AG09309 (cell line): Measurements from ENCODE around the gene GUCD1.

ENCODE experiments used
- DNase-seq: peaks from one replicate; pipeline ENCODE4 v3.0.0-alpha.2; 2010; ENCODE audit warnings: low read depth
- H3K4me3 ChIP-seq: 2 replicates; pipeline ENCODE4 v1.5.1; 2011; ENCODE audit warnings: mild to moderate bottlenecking, low read depth, low read length, moderate library complexity; ENCODE audit not compliant: control insufficient read depth
- CTCF ChIP-seq: IDR thresholded peaks from 2 replicates; pipeline ENCODE4 v1.5.1; 2011; ENCODE audit warnings: mild to moderate bottlenecking, low read depth, low read length, inconsistent platforms; ENCODE audit not compliant: insufficient read depth, control insufficient read depth; ENCODE audit errors: missing control alignments

Gene GUCD1

DNA sequence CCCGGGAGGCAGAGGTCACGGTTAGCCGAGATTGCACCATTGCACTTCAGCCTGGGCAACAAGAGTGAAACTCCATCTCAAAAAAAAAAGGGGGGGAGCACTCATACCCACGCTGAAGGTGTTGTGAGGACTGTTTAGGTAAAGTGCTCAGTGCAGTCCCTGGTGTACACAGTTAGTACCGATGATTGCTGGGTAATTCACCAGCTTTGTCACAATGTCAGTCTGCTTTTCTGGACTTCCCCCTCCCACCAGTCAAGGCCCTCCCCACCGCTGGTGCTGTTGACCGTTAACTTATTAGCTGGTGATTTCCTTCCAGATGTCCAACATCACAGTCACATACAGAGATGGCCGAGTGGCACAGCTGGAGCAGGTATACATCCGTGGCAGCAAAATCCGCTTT lies 12.7 kb upstream of the GUCD1 start:
- no peak for TF ChIP-seq CTCF
- DNase-seq = no peak
- no peak overlapping the region for H3K4me3 ChIP-seq

GRCh38 chr22:24566899-24567511 lies 12.1 kb upstream of the GUCD1 start:
- no peak for DNase-seq
- H3K4me3 ChIP-seq = no peak overlapping the region
- TF ChIP-seq CTCF = no peak

DNA sequence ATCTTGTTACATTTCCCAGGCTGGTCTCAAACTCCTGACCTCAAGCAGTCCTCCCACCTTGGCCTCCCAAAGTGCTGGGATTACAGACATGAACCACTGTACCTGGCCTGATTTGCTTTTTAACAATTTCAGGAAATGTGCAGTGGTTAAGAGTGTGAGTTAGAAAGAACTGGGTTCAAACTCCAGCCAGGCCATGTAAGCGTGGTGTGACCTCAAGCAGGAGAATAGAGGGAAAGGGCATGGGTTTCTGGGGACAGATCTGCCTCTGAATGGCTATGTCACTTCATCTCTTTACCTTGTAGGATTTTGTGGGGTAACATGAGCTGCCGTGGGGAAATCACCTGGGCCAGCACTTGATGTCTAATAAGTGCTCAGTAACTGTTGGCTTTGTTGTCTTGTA lies 10.1 kb upstream of the GUCD1 start:
- no peak for DNase-seq
- no peak for TF ChIP-seq CTCF
- no peak overlapping the region for H3K4me3 ChIP-seq

DNA sequence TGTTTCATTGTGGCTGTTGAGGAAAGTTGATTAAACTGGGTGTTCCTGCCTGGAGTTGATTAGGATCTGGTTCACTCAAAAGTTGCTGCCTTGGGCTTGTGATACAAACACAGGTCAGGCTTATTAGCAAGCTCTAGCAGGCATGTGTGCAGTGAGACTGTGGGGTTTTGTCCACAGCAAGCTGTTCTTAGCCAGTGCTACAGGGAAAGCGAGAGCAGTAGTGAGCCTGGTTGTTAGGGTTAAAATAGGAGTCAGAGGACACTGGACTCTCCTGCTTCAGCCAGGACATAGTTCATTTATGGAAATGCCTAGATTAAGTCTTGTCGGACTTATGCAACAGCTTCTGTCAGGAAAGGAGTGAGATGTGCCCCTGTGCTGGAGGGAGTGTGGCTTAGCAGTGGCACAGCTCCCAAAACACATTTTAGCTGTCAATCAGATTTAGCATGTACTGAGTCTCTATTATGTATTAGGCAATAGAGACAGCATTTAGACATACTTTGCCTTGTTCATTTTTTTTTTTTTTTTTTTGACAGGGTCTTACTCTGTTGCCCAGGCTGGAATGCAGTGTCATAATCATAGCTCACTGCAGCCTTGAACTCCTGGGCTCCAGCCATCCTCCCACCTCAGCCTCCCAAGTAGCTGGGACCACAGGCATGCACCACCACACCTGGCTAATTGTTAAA lies 9.6 kb upstream of the GUCD1 start:
- DNase-seq = no peak
- TF ChIP-seq CTCF = no peak
- H3K4me3 ChIP-seq = no peak overlapping the region

DNA sequence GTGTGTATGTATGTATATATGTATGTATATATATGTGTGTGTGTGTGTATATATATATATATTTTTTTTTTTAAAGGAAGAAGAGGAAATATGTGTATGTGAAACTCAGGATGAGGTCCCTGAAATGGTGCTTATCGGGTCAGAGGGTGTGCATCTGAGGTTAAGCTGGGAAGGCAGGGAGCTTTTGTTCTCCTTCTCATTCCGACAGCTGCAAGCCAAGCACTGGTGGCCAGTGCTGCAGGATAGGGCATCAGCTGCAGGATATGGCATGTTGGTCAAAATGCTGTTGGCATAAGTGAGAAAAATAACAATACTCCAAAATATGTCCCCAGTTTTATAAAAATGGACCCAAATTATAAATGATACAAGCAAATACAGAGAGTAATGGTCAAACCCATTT lies 8.3 kb upstream of the GUCD1 start:
- no peak for DNase-seq
- no peak overlapping the region for H3K4me3 ChIP-seq
- no peak for TF ChIP-seq CTCF

GRCh38 chr22:24559471-24559870 lies 4.5 kb upstream of the GUCD1 start:
- TF ChIP-seq CTCF = no peak
- DNase-seq = no peak
- H3K4me3 ChIP-seq = no peak overlapping the region
